ENCODE data around the gene NDST3.

The NDST3 gene

GRCh38 chr4:118034053-118034785 lies at the start of gene NDST3:
TSS of gene NDST3 (plus strand) at chr4:118034486. CDS start at chr4:118053911, 19,425 bp downstream.
- FAIRE-seq (peak; percentile 71), DNase-seq (ENCODE audit: insufficient read length, low spot score) (peak; percentile 26)
- TF ChIP-seq POLR2A (IDR thresholded peaks at IDR 0.05; ENCODE audit: low read depth, low read length), result no peak

GRCh38 chr4:117986321-117986720 lies 48.0 kb upstream of the NDST3 start:
- no peak for DNase-seq (ENCODE audit: insufficient read length, low spot score)

GRCh38 chr4:117987464-117987863 lies 46.8 kb upstream of the NDST3 start:
- no peak for FAIRE-seq
- DNase-seq (ENCODE audit: insufficient read length, low spot score), result no peak
- no peak for TF ChIP-seq POLR2A (IDR thresholded peaks at IDR 0.05; ENCODE audit: low read depth, low read length)

More at GRCh38 chr4:117986321-117986720, 48.0 kb upstream of the NDST3 start:
- no peak for FAIRE-seq
- TF ChIP-seq POLR2A (IDR thresholded peaks at IDR 0.05; ENCODE audit: low read depth, low read length), result no peak

GRCh38 chr4:117996891-117997290 lies 37.4 kb upstream of the NDST3 start:
- DNase-seq (ENCODE audit: insufficient read length, low spot score), result no peak
- no peak for TF ChIP-seq POLR2A (IDR thresholded peaks at IDR 0.05; ENCODE audit: low read depth, low read length)
- no peak for FAIRE-seq

- no peak for DNase-seq (ENCODE audit: insufficient read length, low spot score)
- no peak for TF ChIP-seq POLR2A (IDR thresholded peaks at IDR 0.05; ENCODE audit: low read depth, low read length)
Observed at GRCh38 chr4:118004088-118004487, 30.2 kb upstream of the NDST3 start.

GRCh38 chr4:118005883-118006282 lies 28.4 kb upstream of the NDST3 start:
- no peak for TF ChIP-seq POLR2A (IDR thresholded peaks at IDR 0.05; ENCODE audit: low read depth, low read length)
- DNase-seq (ENCODE audit: insufficient read length, low spot score) (no peak), FAIRE-seq (no peak)

More at GRCh38 chr4:118004088-118004487, 30.2 kb upstream of the NDST3 start:
- FAIRE-seq, result no peak

GRCh38 chr4:118012142-118012541 lies 22.1 kb upstream of the NDST3 start:
- no peak for DNase-seq (ENCODE audit: insufficient read length, low spot score)
- FAIRE-seq, result no peak
- TF ChIP-seq POLR2A (IDR thresholded peaks at IDR 0.05; ENCODE audit: low read depth, low read length), result no peak

GRCh38 chr4:118014831-118015230 lies 19.5 kb upstream of the NDST3 start:
- FAIRE-seq, result no peak

GRCh38 chr4:118018381-118019145 lies 15.7 kb upstream of the NDST3 start:
- no peak for TF ChIP-seq POLR2A (IDR thresholded peaks at IDR 0.05; ENCODE audit: low read depth, low read length)
- FAIRE-seq (no peak), DNase-seq (ENCODE audit: insufficient read length, low spot score) (no peak)

More at GRCh38 chr4:118014831-118015230, 19.5 kb upstream of the NDST3 start:
- DNase-seq (ENCODE audit: insufficient read length, low spot score), result no peak
- TF ChIP-seq POLR2A (IDR thresholded peaks at IDR 0.05; ENCODE audit: low read depth, low read length), result no peak

GRCh38 chr4:118026806-118027205 lies 7.5 kb upstream of the NDST3 start:
- DNase-seq (ENCODE audit: insufficient read length, low spot score), result no peak
- no peak for FAIRE-seq
- TF ChIP-seq POLR2A (IDR thresholded peaks at IDR 0.05; ENCODE audit: low read depth, low read length), result no peak

GRCh38 chr4:118029224-118029623 lies 5.1 kb upstream of the NDST3 start:
- DNase-seq (ENCODE audit: insufficient read length, low spot score), result no peak
- FAIRE-seq, result no peak
- no peak for TF ChIP-seq POLR2A (IDR thresholded peaks at IDR 0.05; ENCODE audit: low read depth, low read length)

GRCh38 chr4:118032691-118033090 lies 1.6 kb upstream of the NDST3 start:
- DNase-seq (ENCODE audit: insufficient read length, low spot score) (peak; percentile 35), FAIRE-seq (peak; percentile 91)
- TF ChIP-seq POLR2A (IDR thresholded peaks at IDR 0.05; ENCODE audit: low read depth, low read length), result no peak

GRCh38 chr4:118033148-118034052 lies 886 bp upstream of the NDST3 start:
- DNase-seq (ENCODE audit: insufficient read length, low spot score) (peak; percentile 38), FAIRE-seq (no peak)
- TF ChIP-seq POLR2A (IDR thresholded peaks at IDR 0.05; ENCODE audit: low read depth, low read length), result no peak

- TF ChIP-seq POLR2A (IDR thresholded peaks at IDR 0.05; ENCODE audit: low read depth, low read length), result no peak
- DNase-seq (ENCODE audit: insufficient read length, low spot score) (no peak), FAIRE-seq (no peak)
Observed at GRCh38 chr4:118035309-118035708, 1.0 kb downstream of the NDST3 start.

All from H54 (cell line).